Right ventricle myocardium inferior (tissue), 1 donor: Measurements from ENCODE around the gene CNPY4. TPM values are rescaled to one million over a fixed set of nuclear protein-coding genes. Genes with fewer than 3 reads are reported as not detected.

ENCODE experiments used
- ATAC-seq: fragments of 200-7000 bp; cut with Tn5 transposase; one replicate; pipeline ENCODE4 v1.9.1; 2020; ENCODE audit warnings: mild to moderate bottlenecking, moderate library complexity
- DNase-seq: peaks from one replicate; pipeline ENCODE4 v3.0.0; 2021; ENCODE audit errors: missing footprints
- intact Hi-C: fragments of 100-400 bp; cut with DNase I; formaldehyde crosslinking; loops from one replicate; pipeline ENCODE4 v1.11.0; 2022
- total RNA-seq: library from RNA; stranded (reverse); fragmentation: NEBNext Ultra II Directional; extraction: Animal tissue kit (Norgen Biotek cat#: 25700); gene quantifications from one replicate; pipeline ENCODE4 v1.2.1, GENCODE V29; 2021
- donor health status: DM: no; HTN: yes; CAD: no; lungs with severe emphysema.

Gene CNPY4
- total RNA-seq, 1 donor from 2014 or later: 10.6 TPM

- DNase-seq (no peak), ATAC-seq (no peak)
- intact Hi-C loops: loop anchor here (5.0 to 10.0 kb wide), 2 partner anchors 38 to 175 kb away; partner anchors contain the start of genes MBLAC1 and TRIM4
Measured at GRCh38 chr7:100089458-100090196, 29.8 kb upstream of the CNPY4 start.

GRCh38 chr7:100090527-100091410, 28.7 kb upstream of the CNPY4 start:
- no peak for ATAC-seq
- intact Hi-C loops: loop anchor here (5.0 kb wide), 1 partner anchor 37 kb away; the partner anchor contains the start of gene MBLAC1
- no peak for DNase-seq

DNA sequence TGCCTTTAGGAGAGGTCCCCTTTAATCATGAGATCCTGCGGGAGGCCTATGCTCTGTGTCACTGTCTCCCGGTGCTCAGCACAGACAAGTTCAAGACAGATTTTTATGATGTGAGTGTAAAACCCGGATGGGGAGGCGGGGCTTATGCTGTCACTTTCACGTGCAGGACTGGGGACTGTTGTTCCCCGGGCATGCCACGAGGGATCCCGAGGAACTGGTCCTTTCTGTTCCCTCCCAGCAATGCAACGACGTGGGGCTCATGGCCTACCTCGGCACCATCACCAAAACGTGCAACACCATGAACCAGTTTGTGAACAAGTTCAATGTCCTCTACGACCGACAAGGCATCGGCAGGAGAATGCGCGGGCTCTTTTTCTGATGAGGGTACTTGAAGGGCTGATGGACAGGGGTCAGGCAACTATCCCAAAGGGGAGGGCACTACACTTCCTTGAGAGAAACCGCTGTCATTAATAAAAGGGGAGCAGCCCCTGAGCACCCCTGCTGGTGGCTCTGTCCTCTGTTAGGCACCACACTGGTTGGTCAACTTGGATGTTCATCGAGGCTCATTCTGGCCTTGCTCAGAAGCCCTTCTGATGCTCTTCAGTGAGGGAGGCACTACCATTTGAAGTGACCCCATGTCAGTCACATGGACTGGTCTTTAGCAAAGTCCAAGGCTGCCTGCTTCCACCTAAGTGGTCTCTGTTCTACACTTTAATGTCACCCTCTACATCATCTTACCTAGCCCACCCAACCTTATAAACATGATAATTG, 27.8 kb upstream of the CNPY4 start:
- intact Hi-C loops: loop anchor here (5.0 kb wide), 1 partner anchor 36 kb away; the partner anchor contains the start of gene MBLAC1
- no peak for DNase-seq
- no peak for ATAC-seq

DNA sequence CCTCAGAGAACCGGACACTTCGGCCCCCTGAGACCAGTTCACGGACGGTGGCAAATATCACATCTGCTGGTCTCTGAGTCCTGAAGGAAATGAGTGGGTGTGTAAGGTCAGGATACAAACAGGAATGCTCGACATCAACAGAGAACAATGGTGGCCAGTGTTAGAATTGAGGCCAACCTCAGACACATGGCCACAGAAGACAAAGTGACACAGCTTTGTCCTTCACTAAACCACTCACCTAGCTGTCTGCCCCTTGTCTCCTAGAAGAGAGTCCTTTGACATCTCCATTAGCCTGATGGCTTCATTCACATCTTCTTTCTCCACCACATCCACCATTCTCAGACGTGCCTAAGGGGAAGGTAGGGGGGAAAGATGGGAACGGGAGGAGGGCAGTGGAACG, 26.4 kb upstream of the CNPY4 start:
- ATAC-seq (no peak), DNase-seq (no peak)
- intact Hi-C loops: loop anchor here (5.0 kb wide), 1 partner anchor 34 kb away; the partner anchor contains the start of gene MBLAC1

DNA sequence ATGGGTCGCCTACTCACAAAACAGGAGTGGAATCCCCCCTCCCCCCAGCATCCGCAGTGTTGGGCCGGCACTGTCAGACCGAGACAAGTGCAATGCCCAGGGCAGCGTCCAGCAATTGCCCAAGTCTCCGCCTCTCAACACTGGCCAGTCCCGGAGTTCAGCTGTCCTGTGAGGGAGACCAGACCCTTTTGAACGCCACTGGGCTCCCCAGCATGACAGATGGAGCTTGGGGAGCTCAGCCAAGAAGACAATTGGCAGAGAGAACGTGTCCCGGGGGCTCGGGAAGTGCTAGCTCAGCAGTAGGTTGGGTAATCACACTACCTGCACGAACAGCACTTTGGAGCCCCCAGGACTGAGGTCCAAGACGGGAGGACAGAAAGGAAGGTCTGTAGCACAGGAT, 25.9 kb upstream of the CNPY4 start:
- DNase-seq (no peak), ATAC-seq (no peak)
- intact Hi-C loops: loop anchor here (5.0 kb wide), 1 partner anchor 34 kb away; the partner anchor contains the start of gene MBLAC1

DNA sequence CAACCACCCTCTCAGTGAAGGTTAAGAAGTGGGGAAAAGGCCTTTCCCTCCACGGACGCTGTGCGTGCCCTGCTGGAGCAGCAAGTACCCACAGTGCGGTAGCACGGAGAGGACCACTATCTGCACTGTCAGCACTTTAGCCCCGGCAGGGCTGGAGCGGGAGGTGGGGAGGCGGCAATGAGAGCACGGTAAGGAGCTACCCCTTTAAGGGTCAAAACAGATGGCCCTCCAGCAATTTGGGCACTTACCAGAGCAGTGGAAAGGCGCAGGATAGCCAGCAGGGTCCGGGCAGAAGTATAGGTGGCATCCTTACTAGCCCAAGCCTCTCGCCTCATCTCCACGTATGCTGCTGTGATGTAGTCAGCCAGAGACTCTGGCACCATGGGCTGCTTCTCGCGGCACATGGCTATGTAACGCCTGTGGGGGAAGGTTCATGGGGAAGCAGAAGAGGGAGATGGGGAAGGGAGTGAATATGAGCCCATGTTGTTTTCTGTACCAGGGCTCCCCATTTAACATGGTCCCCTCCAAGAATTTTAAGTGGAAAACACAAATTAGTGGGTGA, 25.4 kb upstream of the CNPY4 start:
- no peak for ATAC-seq

GRCh38 chr7:100095289-100095688, 24.1 kb upstream of the CNPY4 start:
- no peak for DNase-seq
- ATAC-seq: no peak
- intact Hi-C loops: no loop called here

More for the DNA sequence above, 25.4 kb upstream of the CNPY4 start:
- intact Hi-C loops: loop anchor here (5.0 kb wide), 1 partner anchor 33 kb away; the partner anchor contains the start of gene MBLAC1
- DNase-seq: no peak

GRCh38 chr7:100095704-100096103, 23.7 kb upstream of the CNPY4 start:
- DNase-seq: no peak

DNA sequence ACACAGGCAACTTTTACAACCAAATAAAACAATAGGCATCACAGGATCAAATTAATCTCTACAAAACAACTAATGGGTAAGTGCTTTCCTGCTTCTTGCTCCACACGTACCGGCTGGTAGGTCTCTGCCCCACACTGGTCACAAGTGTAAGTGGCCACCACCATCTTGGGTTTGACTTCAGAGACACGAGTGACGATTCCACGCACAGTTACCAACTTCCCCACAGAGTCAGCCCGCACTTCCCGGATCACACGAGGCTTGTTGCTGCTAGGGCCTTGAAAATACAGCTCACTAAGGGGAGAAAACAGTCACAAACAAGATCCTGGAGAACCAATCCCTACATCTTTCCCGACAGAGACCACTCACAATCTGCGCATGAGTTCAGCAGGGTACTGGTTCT, 20.5 kb upstream of the CNPY4 start:
- DNase-seq (no peak), ATAC-seq (no peak)
- intact Hi-C loops: no loop called here

More at GRCh38 chr7:100095704-100096103, 23.7 kb upstream of the CNPY4 start:
- intact Hi-C loops: no loop called here
- no peak for ATAC-seq

DNA sequence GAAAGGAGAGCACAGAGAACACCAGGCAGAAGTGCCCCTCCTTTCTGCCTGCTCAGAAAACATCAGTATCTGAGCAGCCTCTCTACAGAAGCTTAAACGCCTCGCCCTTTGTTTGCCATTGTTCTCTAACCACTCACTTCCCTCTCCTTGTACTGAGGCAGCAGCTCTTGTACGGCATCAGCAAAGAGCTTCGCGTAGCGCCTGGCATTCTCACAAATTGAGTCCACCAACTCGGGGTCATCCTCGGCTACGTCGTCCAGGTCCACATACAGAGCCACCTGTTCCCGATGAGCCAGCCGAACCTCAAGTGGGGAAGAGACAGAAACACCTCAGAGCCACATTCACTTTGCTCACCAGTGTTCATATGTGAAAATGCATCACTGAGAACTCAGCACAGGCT, 20.0 kb upstream of the CNPY4 start:
- DNase-seq (no peak), ATAC-seq (no peak)
- intact Hi-C loops: no loop called here

GRCh38 chr7:100100420-100101015, 18.9 kb upstream of the CNPY4 start:
- peak; percentile 92 for ATAC-seq
- intact Hi-C loops: loop anchor here (1.0 kb wide), 3 partner anchors 18 to 51 kb away; partner anchors contain the start of genes CNPY4, TAF6 and ZSCAN21
- DNase-seq: peak; percentile 96

- ATAC-seq: peak; percentile 97
- peak; percentile 100 for DNase-seq
- intact Hi-C loops: loop anchor here (1.0 kb wide), 1 partner anchor 52 kb away; the partner anchor contains the start of gene ZSCAN21
Measured at GRCh38 chr7:100101016-100101862, 18.2 kb upstream of the CNPY4 start, which contains the start of the genes AP4M1 and MCM7. Gene AP4M1, plus strand, starts transcription at chr7:100101643. Its CDS starts 72 bp downstream, at chr7:100101715. Gene MCM7, minus strand, starts transcription at chr7:100101397. Its CDS starts 103 bp downstream, at chr7:100101294.

DNA sequence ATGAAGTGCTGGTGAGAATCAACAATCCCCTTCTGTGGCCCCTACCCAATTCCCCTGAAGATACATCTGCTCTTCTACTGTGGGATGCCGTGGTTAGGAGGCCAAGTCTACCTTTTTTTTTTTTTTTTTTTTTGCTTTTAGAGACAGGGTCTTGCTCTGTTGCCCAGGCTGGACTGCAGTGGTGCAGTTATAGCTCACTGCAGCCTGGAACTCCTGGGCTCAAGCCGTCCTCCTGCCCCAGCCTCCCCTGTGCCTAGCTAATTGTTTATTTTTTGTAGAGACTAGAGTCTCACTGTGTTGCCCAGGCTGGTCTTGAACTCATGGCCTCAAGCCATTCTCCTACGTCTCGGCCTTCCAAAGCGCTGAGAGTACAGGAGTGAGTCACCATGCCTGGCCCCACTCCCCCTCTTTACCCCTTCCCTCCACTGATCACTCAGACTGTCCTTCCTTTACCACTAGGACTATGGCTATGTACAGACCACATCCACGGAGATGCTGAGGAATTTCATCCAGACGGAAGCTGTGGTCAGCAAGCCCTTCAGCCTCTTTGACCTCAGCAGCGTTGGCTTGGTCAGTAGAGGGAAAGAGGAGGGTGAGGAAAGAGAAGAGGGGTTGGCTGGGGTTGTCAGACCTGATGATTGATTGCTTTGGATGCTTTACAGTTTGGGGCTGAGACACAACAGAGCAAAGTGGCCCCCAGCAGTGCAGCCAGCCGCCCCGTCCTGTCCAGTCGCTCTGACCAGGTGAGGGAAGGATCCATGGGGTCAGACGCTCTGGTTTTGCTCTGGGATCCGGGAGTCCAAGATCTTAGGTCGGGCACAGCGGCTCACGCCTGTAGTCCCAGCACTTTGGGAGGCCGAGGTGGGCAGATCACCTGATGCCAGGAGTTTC, 16.2 kb upstream of the CNPY4 start:
- DNase-seq (no peak), ATAC-seq (no peak)
- intact Hi-C loops: no loop called here

DNA sequence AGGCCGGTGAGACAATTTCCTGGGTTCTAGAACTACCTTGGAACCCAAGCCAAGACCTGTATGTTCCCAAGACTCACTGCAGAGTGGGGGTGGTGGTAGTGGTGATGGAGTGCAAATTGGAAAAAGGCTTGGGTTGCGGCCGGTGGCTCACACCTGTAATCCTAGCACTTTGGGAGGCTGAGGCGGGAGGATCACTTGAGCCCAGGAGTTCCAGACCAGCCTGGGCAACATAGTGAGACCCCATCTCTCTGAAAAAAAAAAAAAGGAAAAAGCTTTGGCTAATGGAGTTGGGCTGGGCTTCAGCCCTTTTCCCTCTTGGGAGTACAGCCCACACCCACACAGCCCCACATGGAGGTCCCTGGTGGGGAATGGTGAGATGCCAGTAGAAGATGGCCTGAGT, 13.9 kb upstream of the CNPY4 start:
- intact Hi-C loops: no loop called here
- no peak for DNase-seq
- ATAC-seq: no peak

- no peak for DNase-seq
- ATAC-seq: no peak
- intact Hi-C loops: no loop called here
Measured at GRCh38 chr7:100106633-100107032, 12.8 kb upstream of the CNPY4 start.
